Gastroesophageal sphincter (tissue), 3 donors: Measurements from ENCODE around the gene TEDC2.

ENCODE experiments used
- CTCF ChIP-seq, 4 experiments: fragments of 200-600 bp in 2 of 4; fragments of 450-650 bp in 2 of 4; sonication (generic) in 1 of 4; IDR thresholded peaks; one replicate each; pipeline ENCODE4 v1.5.1; 2017 to 2019; ENCODE audit warnings: antibody characterized with exemption in 4 of 4, mild to moderate bottlenecking in 2 of 4, moderate library complexity in 2 of 4
- EP300 ChIP-seq: sonication (generic); formaldehyde crosslinking; IDR thresholded peaks from one replicate; pipeline ENCODE4 v1.6.1; 2017; ENCODE audit warnings: antibody characterized with exemption, mild to moderate bottlenecking
- POLR2A ChIP-seq, 2 donors: fragments of 450-650 bp; IDR thresholded peaks; one replicate each; pipeline ENCODE4 v1.6.1; 2017; ENCODE audit warnings: antibody characterized with exemption in 2 of 2, mild to moderate bottlenecking in 2 of 2, moderate library complexity in 1 of 2

GRCh38 chr16:2481676-2482075 is 21.8 kb downstream of the TEDC2 start:
- TF ChIP-seq CTCF (IDR thresholded peaks at IDR 0.05), result no peak
- no peak for TF ChIP-seq POLR2A (IDR thresholded peaks at IDR 0.05)
- TF ChIP-seq EP300, result no peak
